Stimulated activated CD8-positive, alpha-beta memory T cell treated with anti-CD3 and anti-CD28 coated beads, Interleukin-7, amount 100 ng/mL, for 48 hours (primary cell): ENCODE data around the gene IFT80.
A peak's percentile ranks its signal among the peaks of the same experiment; 100 is the strongest.

ENCODE experiments used
- DNase-seq, 2 donors: peaks; one replicate each; pipeline ENCODE4 v3.0.0-alpha.2; 2020; ENCODE audit warnings: low read depth in 1 of 2; ENCODE audit errors: extremely low read depth in 1 of 2

IFT80 gene

GRCh38 chr3:160401291-160402095 lies 2.5 kb upstream of the IFT80 start:
- DNase-seq: no peak

- DNase-seq: peak in 1 of 2 donors; percentile 1
These were observed 1.7 kb upstream of the IFT80 start for GRCh38 chr3:160400702-160401150.

GRCh38 chr3:160400030-160400701 lies 1.1 kb upstream of the IFT80 start:
- DNase-seq: no peak

GRCh38 chr3:160398820-160399124 lies 253 bp downstream of the IFT80 start:
- no peak for DNase-seq

- DNase-seq: no peak
These were observed 3.7 kb downstream of the IFT80 start for GRCh38 chr3:160395297-160395696.

GRCh38 chr3:160394009-160394392 lies 5.0 kb downstream of the IFT80 start:
- no peak for DNase-seq

- DNase-seq: no peak
These were observed 5.5 kb downstream of the IFT80 start for GRCh38 chr3:160393346-160394008.

- DNase-seq: no peak
These were observed 6.2 kb downstream of the IFT80 start for GRCh38 chr3:160392798-160393197.

- DNase-seq: no peak
These were observed 8.4 kb downstream of the IFT80 start for GRCh38 chr3:160390565-160391138.

- no peak for DNase-seq
These were observed 14.2 kb downstream of the IFT80 start for GRCh38 chr3:160384639-160385318.

- no peak for DNase-seq
These were observed 17.6 kb downstream of the IFT80 start for GRCh38 chr3:160381470-160381869.

GRCh38 chr3:160379628-160380214 lies 19.3 kb downstream of the IFT80 start:
- no peak for DNase-seq

GRCh38 chr3:160378331-160379109 lies 20.5 kb downstream of the IFT80 start:
- DNase-seq: no peak

- DNase-seq: no peak
These were observed 22.3 kb downstream of the IFT80 start for GRCh38 chr3:160376681-160377080.

- DNase-seq: no peak
These were observed 24.1 kb downstream of the IFT80 start for GRCh38 chr3:160374925-160375324.

- DNase-seq: no peak
These were observed 24.6 kb downstream of the IFT80 start for GRCh38 chr3:160374472-160374871.

- DNase-seq: no peak
These were observed 25.4 kb downstream of the IFT80 start for GRCh38 chr3:160373655-160374054.

GRCh38 chr3:160372780-160373179 lies 26.2 kb downstream of the IFT80 start:
- no peak for DNase-seq

- DNase-seq: no peak
These were observed 27.8 kb downstream of the IFT80 start for GRCh38 chr3:160370987-160371857.
